NCI-H82 (cell line): ENCODE results near the gene ZBTB40.

ENCODE experiments used
- DNase-seq: peaks from one replicate; lab custom pipeline; 2025; lab: John Stamatoyannopoulos, UW

The ZBTB40 gene

GRCh38 chr1:22465671-22466070 is 14.0 kb downstream of the ZBTB40 start:
- no peak for DNase-seq

GRCh38 chr1:22470227-22470626 is 18.6 kb downstream of the ZBTB40 start:
- DNase-seq: peak; percentile 87

- DNase-seq: peak; percentile 49
Measured at GRCh38 chr1:22471078-22471477, 19.4 kb downstream of the ZBTB40 start.

GRCh38 chr1:22471610-22472009 is 20.0 kb downstream of the ZBTB40 start:
- DNase-seq: no peak

- DNase-seq: no peak
Measured at GRCh38 chr1:22472596-22472995, 20.9 kb downstream of the ZBTB40 start.

- DNase-seq: peak; percentile 50
Measured at GRCh38 chr1:22473952-22474351, 22.3 kb downstream of the ZBTB40 start.

GRCh38 chr1:22476566-22476965 is 24.9 kb downstream of the ZBTB40 start:
- no peak for DNase-seq

GRCh38 chr1:22483121-22483520 is 31.5 kb downstream of the ZBTB40 start:
- DNase-seq: no peak

- DNase-seq: no peak
Measured at GRCh38 chr1:22484706-22485345, 33.2 kb downstream of the ZBTB40 start.

GRCh38 chr1:22485431-22485830 is 33.8 kb downstream of the ZBTB40 start:
- DNase-seq: no peak

GRCh38 chr1:22487781-22488180 is 36.1 kb downstream of the ZBTB40 start:
- peak; percentile 56 for DNase-seq

GRCh38 chr1:22488319-22488718 is 36.7 kb downstream of the ZBTB40 start:
- no peak for DNase-seq

- no peak for DNase-seq
Measured at GRCh38 chr1:22489278-22489677, 37.6 kb downstream of the ZBTB40 start.

GRCh38 chr1:22489823-22490222 is 38.2 kb downstream of the ZBTB40 start:
- DNase-seq: no peak

- no peak for DNase-seq
Measured at GRCh38 chr1:22490309-22490708, 38.7 kb downstream of the ZBTB40 start.

GRCh38 chr1:22491995-22492715 is 40.5 kb downstream of the ZBTB40 start:
- DNase-seq: no peak

- DNase-seq: no peak
Measured at GRCh38 chr1:22494144-22494543, 42.5 kb downstream of the ZBTB40 start.

GRCh38 chr1:22494943-22495579 is 43.4 kb downstream of the ZBTB40 start:
- no peak for DNase-seq

GRCh38 chr1:22496536-22497160 is 45.0 kb downstream of the ZBTB40 start:
- no peak for DNase-seq

GRCh38 chr1:22498463-22498862 is 46.8 kb downstream of the ZBTB40 start:
- no peak for DNase-seq

- DNase-seq: no peak
Measured at GRCh38 chr1:22500058-22500457, 48.4 kb downstream of the ZBTB40 start.

- peak; percentile 8 for DNase-seq
Measured at GRCh38 chr1:22500471-22500870, 48.8 kb downstream of the ZBTB40 start.

- DNase-seq: no peak
Measured at GRCh38 chr1:22502202-22502601, 50.6 kb downstream of the ZBTB40 start.
